Effector memory CD4-positive, alpha-beta T cell (primary cell): ENCODE data around the gene SP110.
"Not testable (repeated sequence)": the region's sequence is repeated elsewhere in the genome, so short reads cannot be mapped to it uniquely, and the experiment has no call there.

Experiments
- DNase-seq, 3 donors: peaks; one replicate each; pipeline ENCODE4 v3.0.0-alpha.2; 2020
- H3K27ac ChIP-seq: 2 replicates; pipeline ENCODE4 v1.7.0; 2013; ENCODE audit warnings: mild to moderate bottlenecking, low read length, moderate library complexity; ENCODE audit not compliant: insufficient read depth, poor library complexity, severe bottlenecking
- H3K27me3 ChIP-seq: replicated peaks from 2 replicates; pipeline ENCODE4 v1.7.0; 2013; ENCODE audit warnings: mild to moderate bottlenecking, low read length; ENCODE audit not compliant: insufficient read depth, control insufficient read depth, poor library complexity, severe bottlenecking
- H3K36me3 ChIP-seq: 2 replicates; pipeline ENCODE4 v1.7.0; 2013; ENCODE audit warnings: mild to moderate bottlenecking, low read length, moderate library complexity; ENCODE audit not compliant: control insufficient read depth, insufficient read depth
- H3K4me1 ChIP-seq: 2 replicates; pipeline ENCODE4 v1.7.0; 2013; ENCODE audit warnings: low read length, mild to moderate bottlenecking; ENCODE audit not compliant: control insufficient read depth, insufficient read depth, poor library complexity, severe bottlenecking
- H3K4me3 ChIP-seq: 2 replicates; pipeline ENCODE4 v1.7.0; 2013; ENCODE audit warnings: low read length, low read depth, mild to moderate bottlenecking; ENCODE audit not compliant: insufficient read depth, poor library complexity, severe bottlenecking
- H3K9me3 ChIP-seq: 2 replicates; pipeline ENCODE4 v1.7.0; 2013; ENCODE audit warnings: mild to moderate bottlenecking, low read length, moderate library complexity; ENCODE audit not compliant: control insufficient read depth

Gene SP110

DNA sequence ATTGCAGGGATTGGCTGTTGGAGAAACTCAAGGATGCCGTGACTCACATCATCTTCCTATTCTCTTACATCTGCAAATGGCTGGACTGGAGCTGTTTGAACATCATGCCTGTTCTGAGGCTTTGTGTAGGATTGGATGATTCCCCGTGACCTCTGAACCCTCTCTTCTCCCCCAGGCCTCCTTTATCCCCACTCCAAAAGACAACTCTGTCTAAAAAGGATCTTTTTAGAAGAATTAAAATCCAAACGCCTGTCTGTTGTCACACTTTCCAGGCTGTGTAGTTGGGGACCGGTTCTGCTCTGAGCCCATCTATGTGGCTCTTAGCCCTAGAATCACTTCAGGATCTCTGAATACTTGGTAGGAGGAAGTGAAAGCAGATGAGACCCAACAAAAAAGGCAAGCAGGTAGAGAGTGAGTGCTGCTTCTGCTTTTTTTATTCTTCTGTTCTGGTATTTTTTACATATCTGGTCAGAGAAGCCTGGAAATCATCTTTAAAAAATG lies 6.3 kb upstream of the SP110 start:
- Histone ChIP-seq H3K4me1 (peaks cover 34% of the 10 kb centered on the region), H3K27ac (peak overlapping the region; percentile 87), H3K36me3 (no peaks in the 10 kb centered on the region), H3K4me3 (peak overlapping the region; percentile 70), H3K27me3 (no peaks in the 10 kb centered on the region), H3K9me3 (peaks cover 7% of the 10 kb centered on the region)
- DNase-seq = no peak

DNA sequence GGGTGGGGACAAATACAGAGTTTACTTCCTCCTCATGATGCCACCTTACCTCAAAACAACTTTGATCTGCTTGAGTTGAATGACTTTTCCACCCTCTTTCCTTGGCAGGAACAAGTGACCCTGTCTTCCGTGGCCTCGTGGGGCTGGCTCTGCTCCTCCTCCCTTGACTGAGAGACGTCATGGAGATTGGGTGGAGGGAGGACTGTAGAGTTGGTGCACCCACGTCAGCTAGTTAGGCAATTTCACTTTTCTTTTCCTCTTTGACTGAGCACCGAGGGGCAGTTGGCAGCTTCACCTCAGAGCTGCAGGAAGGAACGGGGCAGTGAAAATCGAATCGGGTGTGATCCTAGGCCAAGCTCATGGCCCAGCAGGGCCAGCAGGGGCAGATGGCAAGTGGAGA lies 5.7 kb upstream of the SP110 start, which contains the start of gene SP140:
SP140 (plus strand) TSS at position 251 of the 400 bp plus-strand sequence; CDS start at position 360, 109 bp downstream.
- Histone ChIP-seq H3K27me3 (no peaks in the 10 kb centered on the region), H3K36me3 (no peaks in the 10 kb centered on the region), H3K9me3 (peaks cover 7% of the 10 kb centered on the region), H3K4me3 (peak within 1 kb of the TSS; percentile 70), H3K4me1 (peaks cover 34% of the 10 kb centered on the region), H3K27ac (peak within 1 kb of the TSS; percentile 87)
- DNase-seq = peak; percentile 71 to 81 (median 73)

DNA sequence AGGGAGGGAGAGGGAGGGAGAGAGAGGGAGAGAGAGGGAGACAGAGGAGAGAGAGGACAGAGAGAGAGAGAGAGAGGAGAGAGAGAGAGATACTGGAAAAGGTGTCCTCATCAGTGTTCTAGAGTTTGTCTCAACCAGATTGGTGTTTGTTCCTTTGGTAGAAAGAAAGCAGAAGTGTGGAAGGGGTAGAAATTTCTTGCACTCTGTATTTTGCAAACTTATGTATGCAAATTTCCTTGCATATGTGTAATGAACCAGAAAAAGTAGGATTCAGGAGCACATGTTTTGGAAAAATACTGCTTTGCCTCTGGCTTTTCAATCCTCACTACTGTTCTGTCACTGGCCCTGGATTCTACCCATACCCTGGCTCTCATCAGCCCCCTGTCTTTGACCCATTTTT lies 4.7 kb upstream of the SP110 start:
- no peaks in the 10 kb centered on the region for H3K9me3 ChIP-seq
- H3K36me3 ChIP-seq = no peaks in the 10 kb centered on the region
- no peaks in the 10 kb centered on the region for H3K27me3 ChIP-seq
- no peak overlapping the region for H3K4me3 ChIP-seq
- H3K4me1 ChIP-seq = peaks cover 40% of the 10 kb centered on the region
- peak overlapping the region; percentile 87 for H3K27ac ChIP-seq
- DNase-seq = no peak

DNA sequence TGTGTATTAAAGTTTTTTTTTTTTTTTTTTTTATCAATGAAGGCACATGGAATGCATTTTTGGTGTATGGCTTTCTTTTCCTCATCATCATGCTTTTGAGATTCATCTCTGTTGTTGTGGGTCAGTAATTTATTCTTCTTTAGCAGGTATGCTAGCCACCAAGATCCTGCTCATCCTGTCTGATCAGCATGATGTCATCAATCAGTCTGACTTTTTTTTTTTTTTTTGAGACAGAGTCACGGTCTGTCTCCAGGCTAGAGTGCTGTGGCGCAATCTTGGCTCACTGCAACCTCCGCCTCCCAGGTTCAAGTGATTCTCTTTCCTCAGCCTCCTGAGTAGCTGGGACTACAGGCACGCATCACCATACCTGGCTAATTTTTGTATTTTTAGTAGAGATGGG lies 3.0 kb upstream of the SP110 start:
- not testable (repeated sequence) for H3K4me3 ChIP-seq, DNase-seq, H3K9me3 ChIP-seq, H3K27ac ChIP-seq, H3K27me3 ChIP-seq, H3K36me3 ChIP-seq
- peaks cover 38% of the 10 kb centered on the region for H3K4me1 ChIP-seq

DNA sequence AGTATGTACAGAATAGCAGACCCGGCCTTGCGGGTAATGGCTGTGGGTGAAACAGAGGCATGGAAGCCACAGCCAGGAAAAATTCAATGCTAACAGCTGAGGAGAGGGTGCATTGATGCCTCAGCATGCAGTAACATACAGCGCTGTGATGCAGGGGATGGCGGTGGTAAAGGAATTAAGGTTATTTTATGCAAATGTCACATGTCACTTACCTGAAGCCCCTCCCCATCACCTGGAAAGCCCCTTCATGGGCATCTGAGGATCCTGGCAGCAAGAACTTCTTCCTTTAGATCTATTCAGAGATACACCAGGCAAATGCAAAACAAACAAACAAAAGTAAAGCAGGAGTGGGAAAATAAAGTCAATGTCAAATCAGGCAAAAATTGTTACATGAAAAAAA lies 1.7 kb upstream of the SP110 start:
- Histone ChIP-seq H3K27ac (no peak overlapping the region), H3K4me1 (peaks cover 35% of the 10 kb centered on the region), H3K27me3 (no peaks in the 10 kb centered on the region), H3K36me3 (peaks cover 7% of the 10 kb centered on the region), H3K4me3 (no peak overlapping the region), H3K9me3 (no peaks in the 10 kb centered on the region)
- DNase-seq = no peak

DNA sequence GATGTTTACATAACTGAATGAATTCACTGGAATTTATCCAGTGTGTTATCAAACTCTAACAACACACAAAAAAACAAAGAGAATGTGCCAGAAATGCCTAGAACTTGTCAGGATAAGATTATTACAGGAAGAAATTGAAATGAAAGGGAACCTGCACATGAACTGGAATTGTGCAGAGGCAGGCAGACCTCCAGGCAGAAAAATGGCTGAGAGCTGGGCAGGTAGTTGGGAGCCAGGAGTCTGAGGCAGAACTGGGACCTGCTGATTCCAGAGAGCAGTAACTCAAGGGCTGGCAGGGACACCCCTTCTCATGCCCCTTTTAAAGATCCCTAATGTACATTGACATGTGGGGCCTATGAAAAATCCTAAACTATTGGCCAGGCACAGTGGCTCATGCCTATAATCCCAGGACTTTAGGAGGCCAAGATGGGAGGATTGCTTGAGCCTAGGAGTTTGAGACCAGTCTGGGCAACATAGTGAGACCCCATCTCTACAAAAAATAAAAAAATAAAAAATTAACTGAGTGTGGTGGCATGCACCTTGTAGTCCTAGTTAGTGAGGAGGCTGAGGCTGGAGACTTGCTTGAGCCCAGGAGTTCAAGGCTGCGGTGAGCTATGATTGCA lies 674 bp upstream of the SP110 start:
- Histone ChIP-seq H3K27ac (peak overlapping the region; percentile 77), H3K4me1 (peaks cover 26% of the 10 kb centered on the region), H3K27me3 (no peaks in the 10 kb centered on the region), H3K4me3 (peak overlapping the region; percentile 96), H3K9me3 (no peaks in the 10 kb centered on the region), H3K36me3 (peaks cover 17% of the 10 kb centered on the region)
- DNase-seq = no peak

DNA sequence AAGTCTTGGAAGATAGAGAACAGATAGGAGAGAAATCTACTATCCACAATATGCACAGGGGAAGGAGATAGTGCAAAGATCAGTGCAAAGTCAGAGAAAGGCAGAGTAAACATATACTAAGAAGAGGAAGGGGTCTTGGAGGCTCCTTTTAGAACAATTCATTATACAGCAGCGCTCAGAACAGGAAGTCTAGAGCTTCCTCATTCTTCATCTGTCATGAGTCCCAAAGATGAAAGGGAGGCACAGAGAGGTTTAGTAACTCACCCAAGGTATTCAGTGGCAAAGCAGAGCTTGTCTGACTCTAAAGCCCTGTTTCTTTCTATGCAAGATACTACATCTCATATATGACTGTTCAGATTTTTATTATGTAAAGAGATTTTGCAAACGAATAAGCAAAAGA lies 1.4 kb downstream of the SP110 start:
- H3K27ac ChIP-seq = no peak overlapping the region
- DNase-seq = no peak
- H3K36me3 ChIP-seq = peaks cover 38% of the 10 kb centered on the region
- peaks cover 15% of the 10 kb centered on the region for H3K4me1 ChIP-seq
- no peaks in the 10 kb centered on the region for H3K9me3 ChIP-seq
- no peaks in the 10 kb centered on the region for H3K27me3 ChIP-seq
- peak overlapping the region; percentile 96 for H3K4me3 ChIP-seq

DNA sequence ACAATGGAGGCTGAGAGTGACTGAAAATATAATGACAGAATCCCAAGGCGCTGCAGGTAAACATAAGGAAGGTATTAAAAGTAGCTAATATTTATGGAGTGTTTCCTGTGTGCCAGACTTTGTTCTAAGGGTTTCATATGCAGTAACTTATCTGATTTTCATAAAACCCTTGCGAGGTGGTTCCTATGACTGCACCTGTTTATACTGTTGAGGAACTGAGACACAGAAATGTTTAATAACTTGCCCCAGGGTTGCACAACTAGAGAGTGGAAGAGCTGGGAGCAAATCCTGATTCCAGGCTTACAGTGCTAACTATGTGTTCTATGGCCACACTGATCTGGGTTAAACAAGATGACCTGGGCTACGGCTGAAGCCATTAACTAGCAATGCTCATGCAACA lies 2.4 kb downstream of the SP110 start:
- no peak for DNase-seq
- H3K4me1 ChIP-seq = peaks cover 15% of the 10 kb centered on the region
- H3K36me3 ChIP-seq = peaks cover 47% of the 10 kb centered on the region
- H3K27ac ChIP-seq = no peak overlapping the region
- H3K9me3 ChIP-seq = no peaks in the 10 kb centered on the region
- no peak overlapping the region for H3K4me3 ChIP-seq
- no peaks in the 10 kb centered on the region for H3K27me3 ChIP-seq

DNA sequence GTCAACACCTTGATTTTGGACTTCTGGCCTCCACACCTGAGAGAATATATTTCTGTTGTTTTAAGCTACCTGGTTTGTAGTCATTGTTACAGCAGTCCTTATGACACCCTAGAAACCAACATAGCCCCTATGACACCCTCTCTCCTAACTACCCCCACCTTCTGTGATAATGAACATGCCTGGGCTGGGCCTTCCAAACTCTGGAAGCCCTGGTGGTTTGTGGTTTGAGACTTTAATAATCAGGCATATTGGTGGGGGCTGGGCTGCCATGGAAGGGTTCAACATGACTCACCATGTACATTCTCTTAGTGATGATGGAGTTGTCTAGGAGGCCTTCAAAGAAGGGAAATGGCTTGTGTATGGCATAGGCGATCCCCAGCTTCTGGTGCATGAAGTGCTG lies 3.3 kb downstream of the SP110 start:
- no peak for DNase-seq
- no peaks in the 10 kb centered on the region for H3K27me3 ChIP-seq
- no peak overlapping the region for H3K4me3 ChIP-seq
- H3K36me3 ChIP-seq = peaks cover 56% of the 10 kb centered on the region
- H3K4me1 ChIP-seq = peaks cover 15% of the 10 kb centered on the region
- no peaks in the 10 kb centered on the region for H3K9me3 ChIP-seq
- no peak overlapping the region for H3K27ac ChIP-seq

DNA sequence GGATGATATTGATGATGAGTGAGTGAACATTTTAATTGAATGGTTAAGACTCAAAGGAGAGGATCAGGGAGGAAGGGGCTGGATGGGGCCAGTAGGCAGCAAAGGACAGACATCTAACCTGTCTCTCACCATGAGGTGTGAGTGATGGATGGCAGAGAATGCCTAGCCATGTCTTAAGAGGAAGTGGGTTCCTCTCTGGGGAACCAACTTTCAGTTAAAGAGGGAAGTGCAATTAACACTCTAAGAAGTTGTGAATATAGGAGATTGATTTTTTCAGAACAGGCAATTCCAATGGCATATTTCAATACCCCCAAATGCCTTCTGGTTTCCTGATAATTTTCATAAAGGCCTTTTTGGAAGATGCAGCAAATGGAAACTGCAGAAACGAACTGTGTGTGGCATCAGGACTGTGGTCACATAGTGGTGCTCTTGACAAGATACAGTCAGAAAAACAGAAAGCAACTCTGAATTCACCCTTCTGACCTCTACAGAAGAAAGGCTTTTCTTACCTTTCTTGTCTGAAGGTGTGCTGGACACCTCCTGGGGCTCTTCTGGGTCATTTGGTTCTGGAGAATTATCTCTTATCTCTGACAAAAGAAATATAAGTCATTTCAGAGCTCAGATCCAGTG lies 10.2 kb downstream of the SP110 start:
- Histone ChIP-seq H3K27me3 (no peaks in the 10 kb centered on the region), H3K4me3 (no peak overlapping the region), H3K4me1 (no peaks in the 10 kb centered on the region), H3K9me3 (no peaks in the 10 kb centered on the region), H3K27ac (no peak overlapping the region), H3K36me3 (peaks cover 97% of the 10 kb centered on the region)
- DNase-seq = no peak
